Measurements from ENCODE around the gene CHCHD2.
"Not testable (repeated sequence)": the region's sequence is repeated elsewhere in the genome, so short reads cannot be mapped to it uniquely, and the experiment has no call there.

The CHCHD2 gene

DNA sequence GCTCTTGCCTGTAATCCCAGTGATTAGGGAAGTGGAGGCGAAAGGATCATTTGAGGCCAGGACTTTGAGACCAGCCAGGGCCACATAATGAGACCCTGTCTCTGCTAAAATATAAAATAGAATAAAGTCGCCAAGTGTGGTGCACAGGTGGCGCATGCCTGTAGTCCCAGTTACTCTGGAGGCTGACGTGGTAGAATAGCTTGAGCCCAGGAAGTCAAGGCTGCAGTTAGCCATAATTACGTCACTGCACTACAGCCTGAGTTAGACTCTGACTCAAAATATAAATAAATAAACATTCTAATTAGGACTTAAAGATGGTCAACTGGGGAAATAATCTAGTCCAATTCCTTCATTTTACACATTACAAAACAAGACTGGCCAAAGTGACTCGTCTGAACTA is 768 bp downstream of the CHCHD2 start:
- ATAC-seq, result peak; percentile 54
- TF ChIP-seq BACH2 (CRISPR knock-in tag; IDR thresholded peaks at IDR 0.05; ENCODE audit: borderline replicate concordance) (no peak), CREB5 (CRISPR knock-in tag; IDR thresholded peaks at IDR 0.05; ENCODE audit: low read depth) (0 out of 2 replicates have a peak, but pooled peaks have one; percentile 12), ZNF8 (CRISPR knock-in tag; IDR thresholded peaks at IDR 0.05) (no peak)
- TF ChIP-seq, protein P1, sequence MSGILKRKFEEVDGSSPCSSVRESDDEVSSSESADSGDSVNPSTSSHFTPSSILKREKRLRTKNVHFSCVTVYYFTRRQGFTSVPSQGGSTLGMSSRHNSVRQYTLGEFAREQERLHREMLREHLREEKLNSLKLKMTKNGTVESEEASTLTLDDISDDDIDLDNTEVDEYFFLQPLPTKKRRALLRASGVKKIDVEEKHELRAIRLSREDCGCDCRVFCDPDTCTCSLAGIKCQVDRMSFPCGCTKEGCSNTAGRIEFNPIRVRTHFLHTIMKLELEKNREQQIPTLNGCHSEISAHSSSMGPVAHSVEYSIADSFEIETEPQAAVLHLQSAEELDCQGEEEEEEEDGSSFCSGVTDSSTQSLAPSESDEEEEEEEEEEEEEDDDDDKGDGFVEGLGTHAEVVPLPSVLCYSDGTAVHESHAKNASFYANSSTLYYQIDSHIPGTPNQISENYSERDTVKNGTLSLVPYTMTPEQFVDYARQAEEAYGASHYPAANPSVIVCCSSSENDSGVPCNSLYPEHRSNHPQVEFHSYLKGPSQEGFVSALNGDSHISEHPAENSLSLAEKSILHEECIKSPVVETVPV (CRISPR knock-in tag; IDR thresholded peaks at IDR 0.05), result 0 out of 2 replicates have a peak, but pooled peaks have one; percentile 21

DNA sequence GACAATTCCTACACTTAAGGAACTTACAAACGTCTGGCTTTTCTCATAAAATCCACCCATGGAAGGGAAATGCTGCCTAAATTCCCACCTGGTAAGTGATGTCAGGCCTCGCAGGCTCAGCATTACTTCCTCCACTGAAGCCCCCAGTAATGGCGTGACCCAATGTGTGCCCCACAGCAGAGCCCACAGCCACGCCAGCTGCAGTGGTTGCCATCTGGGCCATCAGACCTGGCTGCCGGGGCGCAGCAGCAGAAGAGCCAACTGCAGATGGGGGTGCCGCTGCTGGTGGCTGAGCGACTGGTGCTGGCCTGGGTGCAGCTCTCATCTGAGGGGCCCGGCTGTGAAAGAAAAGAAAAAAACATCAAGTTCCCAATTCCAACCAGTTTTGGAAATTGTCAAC is 2.1 kb downstream of the CHCHD2 start:
- not testable (repeated sequence) for ATAC-seq

- no peak for ATAC-seq
- TF ChIP-seq ZC3H10 (CRISPR knock-in tag; IDR thresholded peaks at IDR 0.05) (no peak), OSR1 (CRISPR knock-in tag; IDR thresholded peaks at IDR 0.05) (no peak), RARB (CRISPR knock-in tag; IDR thresholded peaks at IDR 0.05) (no peak), ZFP30 (CRISPR knock-in tag; IDR thresholded peaks at IDR 0.05) (no peak), ZNF8 (CRISPR knock-in tag; IDR thresholded peaks at IDR 0.05) (no peak), ISL1 (CRISPR knock-in tag; IDR thresholded peaks at IDR 0.05) (no peak)
- TF ChIP-seq, protein P2, sequence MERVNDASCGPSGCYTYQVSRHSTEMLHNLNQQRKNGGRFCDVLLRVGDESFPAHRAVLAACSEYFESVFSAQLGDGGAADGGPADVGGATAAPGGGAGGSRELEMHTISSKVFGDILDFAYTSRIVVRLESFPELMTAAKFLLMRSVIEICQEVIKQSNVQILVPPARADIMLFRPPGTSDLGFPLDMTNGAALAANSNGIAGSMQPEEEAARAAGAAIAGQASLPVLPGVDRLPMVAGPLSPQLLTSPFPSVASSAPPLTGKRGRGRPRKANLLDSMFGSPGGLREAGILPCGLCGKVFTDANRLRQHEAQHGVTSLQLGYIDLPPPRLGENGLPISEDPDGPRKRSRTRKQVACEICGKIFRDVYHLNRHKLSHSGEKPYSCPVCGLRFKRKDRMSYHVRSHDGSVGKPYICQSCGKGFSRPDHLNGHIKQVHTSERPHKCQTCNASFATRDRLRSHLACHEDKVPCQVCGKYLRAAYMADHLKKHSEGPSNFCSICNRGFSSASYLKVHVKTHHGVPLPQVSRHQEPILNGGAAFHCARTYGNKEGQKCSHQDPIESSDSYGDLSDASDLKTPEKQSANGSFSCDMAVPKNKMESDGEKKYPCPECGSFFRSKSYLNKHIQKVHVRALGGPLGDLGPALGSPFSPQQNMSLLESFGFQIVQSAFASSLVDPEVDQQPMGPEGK (CRISPR knock-in tag; IDR thresholded peaks at IDR 0.05; ENCODE audit: borderline replicate concordance), result no peak
Observed at GRCh38 chr7:56099653-56100052, 6.6 kb downstream of the CHCHD2 start.

GRCh38 chr7:56098187-56099008 is 7.9 kb downstream of the CHCHD2 start:
- not testable (repeated sequence) for ATAC-seq

GRCh38 chr7:56097700-56098099 is 8.6 kb downstream of the CHCHD2 start:
- peak; percentile 66 for ATAC-seq
- TF ChIP-seq, protein P3, sequence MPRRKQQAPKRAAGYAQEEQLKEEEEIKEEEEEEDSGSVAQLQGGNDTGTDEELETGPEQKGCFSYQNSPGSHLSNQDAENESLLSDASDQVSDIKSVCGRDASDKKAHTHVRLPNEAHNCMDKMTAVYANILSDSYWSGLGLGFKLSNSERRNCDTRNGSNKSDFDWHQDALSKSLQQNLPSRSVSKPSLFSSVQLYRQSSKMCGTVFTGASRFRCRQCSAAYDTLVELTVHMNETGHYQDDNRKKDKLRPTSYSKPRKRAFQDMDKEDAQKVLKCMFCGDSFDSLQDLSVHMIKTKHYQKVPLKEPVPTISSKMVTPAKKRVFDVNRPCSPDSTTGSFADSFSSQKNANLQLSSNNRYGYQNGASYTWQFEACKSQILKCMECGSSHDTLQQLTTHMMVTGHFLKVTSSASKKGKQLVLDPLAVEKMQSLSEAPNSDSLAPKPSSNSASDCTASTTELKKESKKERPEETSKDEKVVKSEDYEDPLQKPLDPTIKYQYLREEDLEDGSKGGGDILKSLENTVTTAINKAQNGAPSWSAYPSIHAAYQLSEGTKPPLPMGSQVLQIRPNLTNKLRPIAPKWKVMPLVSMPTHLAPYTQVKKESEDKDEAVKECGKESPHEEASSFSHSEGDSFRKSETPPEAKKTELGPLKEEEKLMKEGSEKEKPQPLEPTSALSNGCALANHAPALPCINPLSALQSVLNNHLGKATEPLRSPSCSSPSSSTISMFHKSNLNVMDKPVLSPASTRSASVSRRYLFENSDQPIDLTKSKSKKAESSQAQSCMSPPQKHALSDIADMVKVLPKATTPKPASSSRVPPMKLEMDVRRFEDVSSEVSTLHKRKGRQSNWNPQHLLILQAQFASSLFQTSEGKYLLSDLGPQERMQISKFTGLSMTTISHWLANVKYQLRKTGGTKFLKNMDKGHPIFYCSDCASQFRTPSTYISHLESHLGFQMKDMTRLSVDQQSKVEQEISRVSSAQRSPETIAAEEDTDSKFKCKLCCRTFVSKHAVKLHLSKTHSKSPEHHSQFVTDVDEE (CRISPR knock-in tag; IDR thresholded peaks at IDR 0.05), result no peak
- TF ChIP-seq ZNF565 (CRISPR knock-in tag; conservative IDR thresholded peaks at IDR 0.05; ENCODE audit: low read depth) (no peak), TCF4 (CRISPR knock-in tag; IDR thresholded peaks at IDR 0.05; ENCODE audit: borderline replicate concordance) (peak; percentile 68), ARNTL (CRISPR knock-in tag; IDR thresholded peaks at IDR 0.05; ENCODE audit: borderline replicate concordance, low read depth) (no peak), BACH2 (CRISPR knock-in tag; IDR thresholded peaks at IDR 0.05; ENCODE audit: borderline replicate concordance) (no peak), ISL1 (CRISPR knock-in tag; IDR thresholded peaks at IDR 0.05) (no peak), ZNF8 (CRISPR knock-in tag; IDR thresholded peaks at IDR 0.05) (no peak), PPARA (CRISPR knock-in tag; IDR thresholded peaks at IDR 0.05; ENCODE audit: borderline replicate concordance) (no peak), GLIS3 (CRISPR knock-in tag; IDR thresholded peaks at IDR 0.05) (no peak), CREB5 (CRISPR knock-in tag; IDR thresholded peaks at IDR 0.05; ENCODE audit: low read depth) (0 out of 2 replicates have a peak, but pooled peaks have one; percentile 33), RARB (CRISPR knock-in tag; IDR thresholded peaks at IDR 0.05) (peak; percentile 83; the same call in 1 of the 2 replicates)
- TF ChIP-seq, protein P4, sequence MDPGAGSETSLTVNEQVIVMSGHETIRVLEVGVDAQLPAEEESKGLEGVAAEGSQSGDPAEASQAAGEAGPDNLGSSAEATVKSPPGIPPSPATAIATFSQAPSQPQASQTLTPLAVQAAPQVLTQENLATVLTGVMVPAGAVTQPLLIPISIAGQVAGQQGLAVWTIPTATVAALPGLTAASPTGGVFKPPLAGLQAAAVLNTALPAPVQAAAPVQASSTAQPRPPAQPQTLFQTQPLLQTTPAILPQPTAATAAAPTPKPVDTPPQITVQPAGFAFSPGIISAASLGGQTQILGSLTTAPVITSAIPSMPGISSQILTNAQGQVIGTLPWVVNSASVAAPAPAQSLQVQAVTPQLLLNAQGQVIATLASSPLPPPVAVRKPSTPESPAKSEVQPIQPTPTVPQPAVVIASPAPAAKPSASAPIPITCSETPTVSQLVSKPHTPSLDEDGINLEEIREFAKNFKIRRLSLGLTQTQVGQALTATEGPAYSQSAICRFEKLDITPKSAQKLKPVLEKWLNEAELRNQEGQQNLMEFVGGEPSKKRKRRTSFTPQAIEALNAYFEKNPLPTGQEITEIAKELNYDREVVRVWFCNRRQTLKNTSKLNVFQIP (CRISPR knock-in tag; IDR thresholded peaks at IDR 0.05; ENCODE audit: borderline replicate concordance, low read depth), result no peak
- TF ChIP-seq, protein P2 (CRISPR knock-in tag; IDR thresholded peaks at IDR 0.05; ENCODE audit: borderline replicate concordance), result no peak
- TF ChIP-seq, protein P1 (CRISPR knock-in tag; IDR thresholded peaks at IDR 0.05), result no peak

Measured in SK-N-SH treated with all-trans-retinoic acid at 6 μM for 48 hours (cell line).